ENCODE results near the gene CLEC5A. TPM values are rescaled to one million over a fixed set of nuclear protein-coding genes. Genes with fewer than 3 reads are reported as not detected.

CLEC5A gene
- total and polyA plus RNA-seq, 9 of the 15 experiments (the other 6 are each of a cell fraction or from before 2014, with no cell fraction given), result not detected

DNA sequence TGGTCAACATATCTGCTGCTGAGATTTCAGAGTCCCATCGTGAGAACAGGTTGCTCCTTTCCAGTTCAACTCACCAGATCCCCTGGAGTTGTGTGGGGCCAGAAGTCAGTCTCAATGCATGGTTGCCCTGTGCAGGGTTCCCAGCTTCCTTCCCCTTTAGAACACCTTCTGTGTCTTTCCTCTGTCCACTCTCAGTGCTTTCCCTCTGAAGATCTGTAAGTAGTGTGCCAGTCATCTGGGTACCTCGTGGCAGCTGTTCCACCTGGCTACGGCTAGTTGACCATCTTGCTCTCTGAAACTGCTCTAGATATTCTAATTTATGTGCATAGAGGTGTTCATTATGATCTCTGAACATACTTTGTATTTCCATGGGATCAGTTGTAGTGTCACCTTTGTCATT is 69.4 kb downstream of the CLEC5A start:
- no peak for FAIRE-seq
- no peak for DNase-seq (ENCODE audit: extremely low read depth in 1 of 4, low spot score in 3 of 4)
- 0% methylated on average over 3 of the region's 3 CpGs for WGBS (ENCODE audit: insufficient coverage, low coverage, missing lambda C conversion rate)
- Histone ChIP-seq H4K20me1 (replicated peaks; ENCODE audit: control insufficient read depth, insufficient read depth, low read length) (no peaks in the 10 kb centered on the region), H3K4me3 (no peak overlapping the region), H3K4me2 (ENCODE audit: insufficient read depth, low read length) (no peak overlapping the region), H3K27me3 (ENCODE audit: control insufficient read depth in 2 of 2, insufficient read depth in 2 of 2, low read length in 2 of 2) (no peaks in the 10 kb centered on the region), H3K9me1 (ENCODE audit: control insufficient read depth, insufficient read depth, low read length) (no peaks in the 10 kb centered on the region), H2AFZ (ENCODE audit: low read depth, low read length) (no peak overlapping the region), H3K9me3 (replicated peaks; ENCODE audit: control insufficient read depth, insufficient read depth, low read depth, low read length) (no peaks in the 10 kb centered on the region), H3K9ac (ENCODE audit: insufficient read depth in 1 of 2, low read depth in 2 of 2, low read length in 2 of 2) (no peak overlapping the region), H3K36me3 (ENCODE audit: control insufficient read depth, insufficient read depth, low read length) (no peaks in the 10 kb centered on the region), H3K79me2 (ENCODE audit: control insufficient read depth, insufficient read depth, low read length) (no peaks in the 10 kb centered on the region), H3K4me1 (replicated peaks in 1 of 2; ENCODE audit: control insufficient read depth in 2 of 2, insufficient read depth in 2 of 2, low read length in 2 of 2) (no peaks in the 10 kb centered on the region), H3K27ac (ENCODE audit: extremely low read depth, low read depth, low read length) (no peak overlapping the region)
- intact Hi-C loops (cut with micrococcal nuclease) (no loop called here), in situ Hi-C loops (cut with MboI) (no loop called here)
- no TSS peak for BruUV-seq (replicated peaks)
- ChIA-PET CTCF (ENCODE audit: low intra/inter-chr PET ratio) (no interaction called here), POLR2A (no interaction called here)
- ATAC-seq, result no peak
- no peak for TF ChIP-seq SRSF1 (IDR thresholded peaks at IDR 0.05; ENCODE audit: low read depth, low read length)
- no peak for TF ChIP-seq NR2C2 (CRISPR knock-in tag; IDR thresholded peaks at IDR 0.05)
- TF ChIP-seq NR2C2 (tag; IDR thresholded peaks at IDR 0.05), result no peak
- TF ChIP-seq HNRNPL (IDR thresholded peaks at IDR 0.05; ENCODE audit: low read depth, low read length), result no peak
- no peak for TF ChIP-seq EWSR1 (IDR thresholded peaks at IDR 0.05; ENCODE audit: borderline replicate concordance, low read depth, partially characterized antibody)
- TF ChIP-seq, protein P1, sequence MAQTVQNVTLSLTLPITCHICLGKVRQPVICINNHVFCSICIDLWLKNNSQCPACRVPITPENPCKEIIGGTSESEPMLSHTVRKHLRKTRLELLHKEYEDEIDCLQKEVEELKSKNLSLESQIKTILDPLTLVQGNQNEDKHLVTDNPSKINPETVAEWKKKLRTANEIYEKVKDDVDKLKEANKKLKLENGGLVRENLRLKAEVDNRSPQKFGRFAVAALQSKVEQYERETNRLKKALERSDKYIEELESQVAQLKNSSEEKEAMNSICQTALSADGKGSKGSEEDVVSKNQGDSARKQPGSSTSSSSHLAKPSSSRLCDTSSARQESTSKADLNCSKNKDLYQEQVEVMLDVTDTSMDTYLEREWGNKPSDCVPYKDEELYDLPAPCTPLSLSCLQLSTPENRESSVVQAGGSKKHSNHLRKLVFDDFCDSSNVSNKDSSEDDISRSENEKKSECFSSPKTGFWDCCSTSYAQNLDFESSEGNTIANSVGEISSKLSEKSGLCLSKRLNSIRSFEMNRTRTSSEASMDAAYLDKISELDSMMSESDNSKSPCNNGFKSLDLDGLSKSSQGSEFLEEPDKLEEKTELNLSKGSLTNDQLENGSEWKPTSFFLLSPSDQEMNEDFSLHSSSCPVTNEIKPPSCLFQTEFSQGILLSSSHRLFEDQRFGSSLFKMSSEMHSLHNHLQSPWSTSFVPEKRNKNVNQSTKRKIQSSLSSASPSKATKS (CRISPR knock-in tag; IDR thresholded peaks at IDR 0.05), result no peak
- no peak for TF ChIP-seq ETV6 (IDR thresholded peaks at IDR 0.05; ENCODE audit: borderline replicate concordance in 1 of 2, low read depth in 2 of 2, low read length in 1 of 2)
- no peak for TF ChIP-seq ETV6 (CRISPR knock-in tag; IDR thresholded peaks at IDR 0.05; ENCODE audit: borderline replicate concordance)
- no peak for TF ChIP-seq MCM2 (IDR thresholded peaks at IDR 0.05; ENCODE audit: low read depth)
- no peak for TF ChIP-seq SMARCC2 (IDR thresholded peaks at IDR 0.05; ENCODE audit: low read depth)
- TF ChIP-seq TARDBP (IDR thresholded peaks at IDR 0.05), result no peak
- TF ChIP-seq TAL1 (IDR thresholded peaks at IDR 0.05), result no peak
- TF ChIP-seq KLF13 (tag; IDR thresholded peaks at IDR 0.05; ENCODE audit: borderline replicate concordance, low read depth), result no peak
- TF ChIP-seq, protein P2, sequence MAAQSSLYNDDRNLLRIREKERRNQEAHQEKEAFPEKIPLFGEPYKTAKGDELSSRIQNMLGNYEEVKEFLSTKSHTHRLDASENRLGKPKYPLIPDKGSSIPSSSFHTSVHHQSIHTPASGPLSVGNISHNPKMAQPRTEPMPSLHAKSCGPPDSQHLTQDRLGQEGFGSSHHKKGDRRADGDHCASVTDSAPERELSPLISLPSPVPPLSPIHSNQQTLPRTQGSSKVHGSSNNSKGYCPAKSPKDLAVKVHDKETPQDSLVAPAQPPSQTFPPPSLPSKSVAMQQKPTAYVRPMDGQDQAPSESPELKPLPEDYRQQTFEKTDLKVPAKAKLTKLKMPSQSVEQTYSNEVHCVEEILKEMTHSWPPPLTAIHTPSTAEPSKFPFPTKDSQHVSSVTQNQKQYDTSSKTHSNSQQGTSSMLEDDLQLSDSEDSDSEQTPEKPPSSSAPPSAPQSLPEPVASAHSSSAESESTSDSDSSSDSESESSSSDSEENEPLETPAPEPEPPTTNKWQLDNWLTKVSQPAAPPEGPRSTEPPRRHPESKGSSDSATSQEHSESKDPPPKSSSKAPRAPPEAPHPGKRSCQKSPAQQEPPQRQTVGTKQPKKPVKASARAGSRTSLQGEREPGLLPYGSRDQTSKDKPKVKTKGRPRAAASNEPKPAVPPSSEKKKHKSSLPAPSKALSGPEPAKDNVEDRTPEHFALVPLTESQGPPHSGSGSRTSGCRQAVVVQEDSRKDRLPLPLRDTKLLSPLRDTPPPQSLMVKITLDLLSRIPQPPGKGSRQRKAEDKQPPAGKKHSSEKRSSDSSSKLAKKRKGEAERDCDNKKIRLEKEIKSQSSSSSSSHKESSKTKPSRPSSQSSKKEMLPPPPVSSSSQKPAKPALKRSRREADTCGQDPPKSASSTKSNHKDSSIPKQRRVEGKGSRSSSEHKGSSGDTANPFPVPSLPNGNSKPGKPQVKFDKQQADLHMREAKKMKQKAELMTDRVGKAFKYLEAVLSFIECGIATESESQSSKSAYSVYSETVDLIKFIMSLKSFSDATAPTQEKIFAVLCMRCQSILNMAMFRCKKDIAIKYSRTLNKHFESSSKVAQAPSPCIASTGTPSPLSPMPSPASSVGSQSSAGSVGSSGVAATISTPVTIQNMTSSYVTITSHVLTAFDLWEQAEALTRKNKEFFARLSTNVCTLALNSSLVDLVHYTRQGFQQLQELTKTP (IDR thresholded peaks at IDR 0.05; ENCODE audit: low read depth in 1 of 2, partially characterized antibody in 2 of 2), result no peak
